ENCODE measurements around the gene SELENOF.
"Not testable (repeated sequence)": the region's sequence is repeated elsewhere in the genome, so short reads cannot be mapped to it uniquely, and the experiment has no call there.

SELENOF gene

DNA sequence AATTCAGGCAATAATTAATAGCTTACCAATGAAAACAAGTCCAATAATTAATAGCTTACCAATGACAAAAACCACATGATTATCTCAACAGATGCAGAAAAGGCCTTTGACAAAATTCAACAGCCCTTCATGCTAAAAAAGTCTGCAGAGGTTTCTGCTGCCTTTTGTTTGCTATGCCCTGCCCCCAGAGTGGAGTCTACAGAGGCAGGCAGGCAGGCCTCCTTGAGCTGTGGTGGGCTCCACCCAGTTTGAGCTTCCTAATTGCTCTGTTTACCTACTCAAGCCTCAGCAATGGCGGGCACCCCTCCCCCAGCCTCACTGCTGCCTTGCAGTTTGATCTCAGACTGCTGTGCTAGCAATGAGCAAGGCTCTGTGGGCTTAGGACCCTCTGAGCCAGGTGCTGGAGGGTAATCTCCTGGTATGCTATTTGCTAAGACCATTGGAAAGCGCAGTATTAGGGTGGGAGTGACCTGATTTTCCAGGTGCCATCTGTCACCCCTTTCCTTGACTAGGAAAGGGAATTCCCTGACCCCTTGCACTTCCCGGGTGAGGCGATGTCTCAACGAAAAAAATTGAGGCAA lies 96.6 kb downstream of the SELENOF start:
- H3K4me3 ChIP-seq (ENCODE audit: low read depth, low read length); H3K9ac ChIP-seq (ENCODE audit: low read depth, low read length); H3K36me3 ChIP-seq (ENCODE audit: control insufficient read depth, insufficient read depth, low read length); H3K27me3 ChIP-seq (ENCODE audit: control insufficient read depth, insufficient read depth, low read length); H3K27ac ChIP-seq (ENCODE audit: low read depth, low read length); H3K4me1 ChIP-seq (ENCODE audit: control insufficient read depth, insufficient read depth, low read length); H3K9me3 ChIP-seq (ENCODE audit: control insufficient read depth, insufficient read depth, low read length): not testable (repeated sequence)

DNA sequence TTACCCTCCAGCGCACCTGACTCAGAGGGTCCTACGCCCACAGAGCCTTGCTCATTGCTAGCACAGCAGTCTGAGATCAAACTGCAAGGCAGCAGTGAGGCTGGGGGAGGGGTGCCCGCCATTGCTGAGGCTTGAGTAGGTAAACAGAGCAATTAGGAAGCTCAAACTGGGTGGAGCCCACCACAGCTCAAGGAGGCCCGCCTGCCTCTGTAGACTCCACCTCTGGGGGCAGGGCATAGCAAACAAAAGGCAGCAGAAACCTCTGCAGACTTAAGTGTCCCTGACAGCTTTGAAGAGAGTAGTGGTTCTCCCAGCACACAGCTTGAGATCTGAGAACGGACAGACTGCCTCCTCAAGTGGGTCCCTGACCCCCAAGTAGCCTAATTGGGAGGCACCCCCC lies 99.8 kb downstream of the SELENOF start:
- not testable (repeated sequence) for H3K9ac ChIP-seq (ENCODE audit: low read depth, low read length); H3K36me3 ChIP-seq (ENCODE audit: control insufficient read depth, insufficient read depth, low read length); H3K4me3 ChIP-seq (ENCODE audit: low read depth, low read length); H3K27me3 ChIP-seq (ENCODE audit: control insufficient read depth, insufficient read depth, low read length); H3K27ac ChIP-seq (ENCODE audit: low read depth, low read length); H3K9me3 ChIP-seq (ENCODE audit: control insufficient read depth, insufficient read depth, low read length); H3K4me1 ChIP-seq (ENCODE audit: control insufficient read depth, insufficient read depth, low read length)
